Gastrocnemius medialis (tissue), 4 donors: ENCODE measurements around the gene C16orf87.

ENCODE experiments used
- CTCF ChIP-seq, 5 experiments: fragments of 450-650 bp in 3 of 5; fragments of 200-600 bp in 2 of 5; sonication (generic) in 2 of 5; IDR thresholded peaks in 4 of 5; conservative IDR thresholded peaks in 1 of 5; 1 replicate in 4 of 5; 2 replicates in 1 of 5; pipeline ENCODE4 v1.5.1; 2016 to 2019; ENCODE audit warnings: antibody characterized with exemption in 5 of 5, mild to moderate bottlenecking in 3 of 5, moderate library complexity in 3 of 5
- POLR2A ChIP-seq, 2 donors: fragments of 450-650 bp; IDR thresholded peaks; one replicate each; pipeline ENCODE4 v1.6.1; 2017; ENCODE audit warnings: antibody characterized with exemption in 2 of 2, mild to moderate bottlenecking in 2 of 2, moderate library complexity in 2 of 2

- TF ChIP-seq CTCF (IDR thresholded peaks at IDR 0.05 in 4 of 5, conservative IDR thresholded peaks at IDR 0.05 in 1 of 5) (no peak), POLR2A (IDR thresholded peaks at IDR 0.05) (no peak)
Observed at GRCh38 chr16:46844771-46845170, 13.8 kb upstream of the C16orf87 start.
